D721Med (cell line): ENCODE measurements around the gene OR52E5.

ENCODE experiments used
- DNase-seq: peaks from one replicate; pipeline ENCODE4 v3.0.0; 2011; ENCODE audit warnings: low spot score; ENCODE audit not compliant: insufficient read length
- FAIRE-seq: peaks from 2 replicates; lab custom pipeline; 2011; peaks lifted over from hg19 to GRCh38; lab: Jason Lieb, UNC
- CTCF ChIP-seq: IDR thresholded peaks from 2 replicates; pipeline ENCODE4 v1.5.1; 2012; ENCODE audit warnings: mild to moderate bottlenecking, control low read depth; ENCODE audit not compliant: insufficient read depth; ENCODE audit errors: missing control alignments

The OR52E5 gene

GRCh38 chr11:5910540-5910939 is 17.5 kb downstream of the OR52E5 start:
- FAIRE-seq (no peak), DNase-seq (no peak)
- TF ChIP-seq CTCF = no peak

GRCh38 chr11:5922749-5923426 is 29.9 kb downstream of the OR52E5 start:
- DNase-seq (no peak), FAIRE-seq (no peak)
- no peak for TF ChIP-seq CTCF

GRCh38 chr11:5923427-5923776 is 30.4 kb downstream of the OR52E5 start:
- no peak for FAIRE-seq
- DNase-seq = no peak
- no peak for TF ChIP-seq CTCF

- no peak for TF ChIP-seq CTCF
- FAIRE-seq = no peak
- DNase-seq = no peak
Measured at GRCh38 chr11:5923794-5924193, 30.8 kb downstream of the OR52E5 start.

GRCh38 chr11:5928271-5928670 is 35.3 kb downstream of the OR52E5 start:
- no peak for TF ChIP-seq CTCF
- no peak for FAIRE-seq
- no peak for DNase-seq

GRCh38 chr11:5928811-5929210 is 35.8 kb downstream of the OR52E5 start:
- no peak for FAIRE-seq
- no peak for TF ChIP-seq CTCF
- no peak for DNase-seq

- TF ChIP-seq CTCF = no peak
- DNase-seq (no peak), FAIRE-seq (no peak)
Measured at GRCh38 chr11:5929571-5930368, 36.8 kb downstream of the OR52E5 start.
